Measurements from ENCODE around the gene NHERF2. TPM values are rescaled to one million over a fixed set of nuclear protein-coding genes. Genes with fewer than 3 reads are reported as not detected.
A peak's percentile ranks its signal among the peaks of the same experiment; 100 is the strongest.

NHERF2 gene
- total and polyA plus RNA-seq, 2 donors: 25.9 to 111 TPM

- H3K27ac ChIP-seq (ENCODE audit: low read depth): peak overlapping the region; percentile 68
- H3K36me3 ChIP-seq (ENCODE audit: insufficient read depth): peaks cover 11% of the 10 kb centered on the region
- no peak for DNase-seq (ENCODE audit: extremely low spot score)
- H3K4me3 ChIP-seq (ENCODE audit: low read depth, low read length): no peak overlapping the region
- H3K4me1 ChIP-seq (ENCODE audit: insufficient read depth): no peaks in the 10 kb centered on the region
- 62% methylated on average over 26 of the region's 26 CpGs for WGBS
Measured at GRCh38 chr16:1997494-1998359, 29.0 kb upstream of the NHERF2 start.

DNA sequence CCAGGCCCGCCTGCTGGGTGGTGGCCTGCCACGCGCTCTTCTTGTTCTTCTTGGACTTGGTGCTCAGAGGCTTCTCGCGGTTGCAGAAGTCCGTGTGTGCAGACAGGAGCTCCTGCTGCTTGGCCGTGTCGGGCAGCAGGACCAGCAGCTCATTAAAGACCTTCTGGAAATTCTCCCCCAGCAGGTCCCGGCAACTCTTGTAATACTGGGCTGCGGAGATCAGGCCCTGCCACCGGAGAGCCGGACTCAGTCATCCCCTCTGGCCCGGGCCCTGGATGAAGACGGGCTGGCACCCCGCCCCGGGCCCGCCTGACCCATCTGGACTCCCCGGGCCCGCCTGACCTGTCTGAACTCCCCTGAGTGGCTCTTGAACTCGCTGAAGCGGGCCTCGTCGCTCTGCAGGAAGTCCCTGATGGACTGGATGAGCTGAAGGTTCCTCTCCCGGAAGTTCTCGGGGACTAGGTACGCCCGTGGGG is 28.3 kb upstream of the NHERF2 start:
- WGBS: 84% methylated on average over 27 of the region's 27 CpGs
- no peak for DNase-seq (ENCODE audit: extremely low spot score)
- Histone ChIP-seq H3K4me1 (ENCODE audit: insufficient read depth) (no peaks in the 10 kb centered on the region), H3K36me3 (ENCODE audit: insufficient read depth) (peaks cover 11% of the 10 kb centered on the region), H3K27ac (ENCODE audit: low read depth) (peak overlapping the region; percentile 26), H3K4me3 (ENCODE audit: low read depth, low read length) (no peak overlapping the region)

- no peak for DNase-seq (ENCODE audit: extremely low spot score)
- Histone ChIP-seq H3K4me1 (ENCODE audit: insufficient read depth) (no peaks in the 10 kb centered on the region), H3K4me3 (ENCODE audit: low read depth, low read length) (no peak overlapping the region), H3K36me3 (ENCODE audit: insufficient read depth) (peaks cover 11% of the 10 kb centered on the region), H3K27ac (ENCODE audit: low read depth) (peak overlapping the region; percentile 26)
- WGBS: 94% methylated on average over 39 of the region's 39 CpGs
Measured at GRCh38 chr16:1998852-1999801, 27.6 kb upstream of the NHERF2 start.

DNA sequence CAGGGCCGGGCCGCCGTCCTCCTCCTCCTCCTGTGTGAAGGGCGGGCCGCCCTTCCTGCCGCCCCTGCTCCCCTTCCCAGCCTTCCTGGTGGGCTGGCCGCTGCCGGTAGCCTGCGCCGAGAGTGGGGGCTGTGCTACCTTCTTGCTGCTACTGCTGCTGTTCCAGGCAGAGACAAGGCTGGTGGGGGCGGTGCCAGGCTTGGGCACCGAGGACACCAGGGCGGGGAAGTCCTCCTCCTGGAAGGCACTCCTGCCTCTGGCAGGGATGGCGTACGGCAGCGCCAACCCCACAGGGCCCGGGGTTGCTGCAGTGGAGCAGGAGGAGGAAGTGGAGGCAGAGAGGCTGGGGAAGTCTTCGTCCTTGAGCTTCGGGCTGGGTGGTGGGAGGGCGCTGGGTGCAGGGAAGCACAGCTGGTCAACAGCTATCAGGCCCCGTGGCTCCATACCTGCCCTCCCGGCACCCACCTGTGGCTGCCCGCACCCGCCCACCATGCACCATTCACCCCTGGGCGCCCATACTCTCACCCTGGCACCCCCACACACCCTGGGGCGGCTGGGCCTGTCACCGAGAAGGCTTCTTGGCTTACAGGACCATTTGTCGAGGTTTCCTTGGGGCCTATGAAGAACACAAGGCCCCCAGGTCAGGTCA is 26.7 kb upstream of the NHERF2 start:
- Histone ChIP-seq H3K4me3 (ENCODE audit: low read depth, low read length) (no peak overlapping the region), H3K27ac (ENCODE audit: low read depth) (no peak overlapping the region), H3K4me1 (ENCODE audit: insufficient read depth) (no peaks in the 10 kb centered on the region), H3K36me3 (ENCODE audit: insufficient read depth) (peaks cover 11% of the 10 kb centered on the region)
- WGBS: 86% methylated on average over 28 of the region's 28 CpGs
- no peak for DNase-seq (ENCODE audit: extremely low spot score)

- Histone ChIP-seq H3K4me3 (ENCODE audit: low read depth, low read length) (no peak overlapping the region), H3K4me1 (ENCODE audit: insufficient read depth) (no peaks in the 10 kb centered on the region), H3K27ac (ENCODE audit: low read depth) (no peak overlapping the region), H3K36me3 (ENCODE audit: insufficient read depth) (peaks cover 11% of the 10 kb centered on the region)
- WGBS: 94% methylated on average over 19 of the region's 19 CpGs
- DNase-seq (ENCODE audit: extremely low spot score): no peak
Measured at GRCh38 chr16:2001035-2001434, 25.7 kb upstream of the NHERF2 start.

DNA sequence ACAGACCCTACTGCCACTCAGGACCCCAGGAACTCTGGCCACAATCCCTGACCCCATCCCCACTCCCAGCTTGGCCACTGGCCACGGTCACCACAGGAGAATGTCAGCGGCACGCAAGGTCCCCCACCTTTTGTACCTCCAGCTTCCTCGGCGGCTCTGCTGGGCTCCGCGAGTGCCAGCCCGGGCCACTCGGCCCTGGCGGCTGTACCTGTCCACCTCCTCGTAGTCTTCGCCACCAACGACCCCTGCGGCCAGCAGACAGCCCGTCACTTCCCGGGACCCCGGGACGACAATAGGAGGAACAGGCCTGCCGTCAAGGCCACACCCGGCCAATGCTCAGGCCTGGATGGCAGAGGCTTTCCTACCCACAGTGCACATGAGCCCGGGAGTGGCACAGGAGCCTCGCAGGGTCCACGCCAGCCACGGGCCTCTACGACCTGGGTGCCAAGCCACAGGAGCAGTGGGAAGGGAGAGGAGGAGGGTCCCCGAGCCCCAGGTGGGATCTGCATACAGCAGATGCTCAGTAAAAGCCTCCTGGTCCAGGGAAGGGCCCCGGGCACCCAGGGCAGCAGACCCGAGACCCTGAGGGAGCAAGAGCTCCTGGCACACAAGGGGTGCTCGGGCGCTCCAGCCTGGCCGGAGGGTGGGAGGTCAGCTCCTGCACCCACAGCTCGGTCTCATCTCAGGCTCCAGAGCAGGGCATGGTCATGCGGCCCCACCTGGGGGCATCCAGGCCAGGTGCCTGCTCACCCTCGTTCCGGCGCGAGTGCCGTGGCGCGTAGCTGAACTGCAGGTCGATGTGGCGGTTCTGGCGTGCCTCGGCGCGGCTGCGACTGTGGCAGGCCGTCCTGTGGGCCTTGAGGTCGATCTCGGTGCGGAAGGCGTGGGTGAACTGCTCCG is 25.0 kb upstream of the NHERF2 start:
- Histone ChIP-seq H3K36me3 (ENCODE audit: insufficient read depth) (peaks cover 11% of the 10 kb centered on the region), H3K4me3 (ENCODE audit: low read depth, low read length) (no peak overlapping the region), H3K4me1 (ENCODE audit: insufficient read depth) (no peaks in the 10 kb centered on the region), H3K27ac (ENCODE audit: low read depth) (no peak overlapping the region)
- WGBS: 95% methylated on average over 53 of the region's 53 CpGs
- no peak for DNase-seq (ENCODE audit: extremely low spot score)

DNA sequence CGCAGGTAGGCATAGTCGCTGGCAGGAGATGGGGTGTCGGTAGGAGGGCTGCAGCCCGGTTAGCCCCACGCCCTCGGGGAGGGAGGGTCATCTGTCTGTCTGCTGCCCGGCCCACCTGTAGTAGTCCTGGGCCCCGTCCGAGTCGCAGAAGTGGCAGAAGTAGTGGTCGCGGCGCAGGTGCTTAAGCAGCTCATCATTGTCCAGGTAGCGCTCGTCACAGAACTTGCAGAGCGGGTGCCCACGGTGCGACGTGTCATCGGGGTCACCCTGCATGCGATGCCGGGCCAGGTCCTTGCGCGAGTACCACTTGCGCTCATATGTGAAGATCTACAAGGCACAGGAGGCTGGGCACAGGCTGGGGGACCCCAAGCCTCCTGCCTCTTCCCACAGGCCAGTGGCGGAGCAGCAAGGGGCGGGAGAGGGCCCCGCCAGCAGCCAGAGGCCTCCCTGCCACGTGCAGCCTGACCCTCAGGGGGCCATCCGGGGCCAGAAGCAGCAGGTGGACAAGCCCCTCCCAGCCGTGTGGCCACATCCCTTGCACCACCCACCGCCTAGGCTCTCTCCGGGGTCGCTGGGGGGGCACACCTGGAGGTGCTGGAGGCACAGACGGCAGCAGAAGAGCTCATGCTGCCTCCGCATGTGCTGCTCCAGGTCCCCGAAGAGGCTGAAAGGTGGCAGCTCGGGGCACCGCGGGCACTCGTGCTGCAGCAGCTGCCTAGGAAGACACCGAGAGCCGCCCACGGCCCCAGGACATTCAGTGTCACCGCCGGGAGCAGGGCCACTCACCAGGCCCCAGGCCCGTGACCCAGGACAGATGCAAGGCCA is 24.1 kb upstream of the NHERF2 start:
- no peak for DNase-seq (ENCODE audit: extremely low spot score)
- no peak overlapping the region for H3K4me3 ChIP-seq (ENCODE audit: low read depth, low read length)
- no peak overlapping the region for H3K27ac ChIP-seq (ENCODE audit: low read depth)
- H3K4me1 ChIP-seq (ENCODE audit: insufficient read depth): no peaks in the 10 kb centered on the region
- WGBS: 91% methylated on average over 47 of the region's 47 CpGs
- H3K36me3 ChIP-seq (ENCODE audit: insufficient read depth): peaks cover 11% of the 10 kb centered on the region

- no peak for DNase-seq (ENCODE audit: extremely low spot score)
- Histone ChIP-seq H3K4me1 (ENCODE audit: insufficient read depth) (no peaks in the 10 kb centered on the region), H3K36me3 (ENCODE audit: insufficient read depth) (peaks cover 9% of the 10 kb centered on the region), H3K27ac (ENCODE audit: low read depth) (no peak overlapping the region), H3K4me3 (ENCODE audit: low read depth, low read length) (no peak overlapping the region)
- WGBS: 82% methylated on average over 8 of the region's 8 CpGs
Measured at GRCh38 chr16:2003231-2003826, 23.4 kb upstream of the NHERF2 start.

DNA sequence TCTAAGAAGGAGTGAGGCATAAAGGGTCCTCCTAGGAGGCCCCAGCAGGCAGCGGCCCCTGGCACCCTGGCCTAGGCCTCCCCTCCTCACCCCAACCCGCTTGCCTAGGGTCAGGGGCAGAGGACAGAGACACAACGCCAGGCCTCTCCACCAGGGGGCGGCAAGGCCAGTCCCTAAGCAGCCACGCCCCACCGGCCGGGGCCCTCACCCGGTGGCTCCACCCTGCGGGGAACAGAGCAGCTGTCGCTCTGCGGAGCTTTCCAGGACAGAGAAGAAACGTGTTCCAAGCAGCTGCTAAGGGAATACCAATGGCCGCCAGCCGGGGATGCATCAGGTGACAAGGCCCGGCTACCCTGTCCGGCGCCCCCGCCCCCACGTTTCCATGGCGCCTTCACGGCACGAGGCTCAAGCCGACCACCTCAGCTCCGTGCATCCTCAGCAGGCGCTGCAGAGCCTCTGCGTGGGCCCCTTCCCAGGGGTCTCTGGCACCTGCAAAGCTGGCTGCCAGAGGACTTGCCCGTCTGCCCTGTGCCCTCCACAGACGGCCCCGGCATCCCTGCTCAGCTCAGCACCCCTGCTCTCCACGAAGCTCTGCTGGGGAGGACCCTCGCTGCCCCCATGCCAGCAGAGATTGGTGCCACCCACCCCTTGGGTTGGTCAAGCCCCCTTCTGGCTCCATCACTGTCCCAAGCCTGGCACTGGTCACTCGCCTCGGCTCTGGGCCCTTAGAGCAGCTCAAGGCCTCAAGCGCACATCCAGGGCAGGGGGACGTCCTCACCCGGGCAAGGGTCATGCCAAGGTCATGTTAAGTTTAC is 22.7 kb upstream of the NHERF2 start:
- H3K36me3 ChIP-seq (ENCODE audit: insufficient read depth): peaks cover 8% of the 10 kb centered on the region
- whole genome bisulfite sequencing: 28% methylated on average over 36 of the region's 36 CpGs
- H3K4me1 ChIP-seq (ENCODE audit: insufficient read depth): no peaks in the 10 kb centered on the region

GRCh38 chr16:2004795-2005517 is 21.7 kb upstream of the NHERF2 start:
- Histone ChIP-seq H3K4me1 (ENCODE audit: insufficient read depth) (no peaks in the 10 kb centered on the region), H3K27ac (ENCODE audit: low read depth) (no peak overlapping the region), H3K4me3 (ENCODE audit: low read depth, low read length) (no peak overlapping the region), H3K36me3 (ENCODE audit: insufficient read depth) (peaks cover 2% of the 10 kb centered on the region)
- WGBS: 82% methylated on average over 34 of the region's 34 CpGs
- no peak for DNase-seq (ENCODE audit: extremely low spot score)

More for the DNA sequence above, 22.7 kb upstream of the NHERF2 start:
- H3K4me3 ChIP-seq (ENCODE audit: low read depth, low read length): no peak overlapping the region
- DNase-seq (ENCODE audit: extremely low spot score): no peak
- no peak overlapping the region for H3K27ac ChIP-seq (ENCODE audit: low read depth)
